Glutamatergic neuron (in vitro differentiated cells): ENCODE data around the gene DLL4. TPM values are rescaled to one million over a fixed set of nuclear protein-coding genes. Genes with fewer than 3 reads are reported as not detected.

ENCODE experiments used
- DNase-seq: peaks from one replicate; pipeline ENCODE4 v3.0.0; 2022
- H3K27ac Mint-ChIP-seq: one replicate; pipeline ENCODE4 v1.8.0; 2020; ENCODE audit warnings: mild to moderate bottlenecking, mixed read lengths, inconsistent platforms; ENCODE audit not compliant: unreplicated experiment
- H3K27me3 Mint-ChIP-seq: one replicate; pipeline ENCODE4 v1.8.0; 2020; ENCODE audit warnings: mild to moderate bottlenecking, moderate library complexity, mixed read lengths, inconsistent platforms; ENCODE audit not compliant: unreplicated experiment
- H3K36me3 Mint-ChIP-seq: one replicate; pipeline ENCODE4 v1.8.0; 2020; ENCODE audit warnings: mild to moderate bottlenecking, mixed read lengths, inconsistent platforms; ENCODE audit not compliant: unreplicated experiment
- H3K4me1 Mint-ChIP-seq: one replicate; pipeline ENCODE4 v1.8.0; 2020; ENCODE audit warnings: mild to moderate bottlenecking, low read depth, mixed read lengths, inconsistent platforms; ENCODE audit not compliant: unreplicated experiment
- H3K4me3 Mint-ChIP-seq: one replicate; pipeline ENCODE4 v1.8.0; 2020; ENCODE audit warnings: mild to moderate bottlenecking, mixed read lengths, inconsistent platforms; ENCODE audit not compliant: unreplicated experiment
- H3K9me3 Mint-ChIP-seq: one replicate; pipeline ENCODE4 v1.8.0; 2020; ENCODE audit warnings: mild to moderate bottlenecking, moderate library complexity, mixed read lengths, inconsistent platforms; ENCODE audit not compliant: unreplicated experiment
- total RNA-seq: library from RNA; stranded (reverse); fragmentation: NEBNext Ultra II Directional; extraction: Animal tissue kit (Norgen Biotek cat#: 25700); gene quantifications from one replicate; pipeline ENCODE4 v1.2.1, GENCODE V29; 2021; ENCODE audit not compliant: unreplicated experiment
- TF ChIP-seq, protein P1 (sequence below): fragments of 200-600 bp; sonication (generic); IDR thresholded peaks from one replicate; pipeline ENCODE4 v1.5.0; 2021; ENCODE audit not compliant: partially characterized antibody, unreplicated experiment

Gene DLL4
- total RNA-seq, 1 donor from 2014 or later = 12.5 TPM

DNA sequence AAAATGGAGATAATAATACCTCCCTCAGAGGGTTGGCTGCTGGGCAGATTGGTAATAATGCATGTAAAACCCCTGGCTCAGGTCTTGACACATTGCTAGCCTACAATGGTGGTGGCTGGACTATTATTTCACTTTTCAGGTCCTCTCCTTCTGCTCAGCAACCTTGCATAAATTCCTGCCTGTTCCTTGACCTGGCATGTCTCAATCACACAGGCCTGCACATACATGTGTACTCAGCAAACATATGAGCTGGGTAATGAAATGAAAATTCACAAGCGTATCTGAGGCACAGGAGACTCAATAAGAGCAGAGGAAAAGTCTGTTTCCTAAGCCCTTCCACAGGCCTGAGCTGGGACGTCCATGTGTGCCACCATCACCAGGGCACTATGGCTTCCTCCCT is 17.4 kb upstream of the DLL4 start:
- peaks cover 2% of the 10 kb centered on the region for H3K9me3 Mint-ChIP-seq
- no peak for DNase-seq
- H3K27ac Mint-ChIP-seq = peak overlapping the region; percentile 91
- no peak overlapping the region for H3K4me3 Mint-ChIP-seq
- peaks cover 4% of the 10 kb centered on the region for H3K27me3 Mint-ChIP-seq
- H3K36me3 Mint-ChIP-seq = no peaks in the 10 kb centered on the region
- TF ChIP-seq, protein P1, sequence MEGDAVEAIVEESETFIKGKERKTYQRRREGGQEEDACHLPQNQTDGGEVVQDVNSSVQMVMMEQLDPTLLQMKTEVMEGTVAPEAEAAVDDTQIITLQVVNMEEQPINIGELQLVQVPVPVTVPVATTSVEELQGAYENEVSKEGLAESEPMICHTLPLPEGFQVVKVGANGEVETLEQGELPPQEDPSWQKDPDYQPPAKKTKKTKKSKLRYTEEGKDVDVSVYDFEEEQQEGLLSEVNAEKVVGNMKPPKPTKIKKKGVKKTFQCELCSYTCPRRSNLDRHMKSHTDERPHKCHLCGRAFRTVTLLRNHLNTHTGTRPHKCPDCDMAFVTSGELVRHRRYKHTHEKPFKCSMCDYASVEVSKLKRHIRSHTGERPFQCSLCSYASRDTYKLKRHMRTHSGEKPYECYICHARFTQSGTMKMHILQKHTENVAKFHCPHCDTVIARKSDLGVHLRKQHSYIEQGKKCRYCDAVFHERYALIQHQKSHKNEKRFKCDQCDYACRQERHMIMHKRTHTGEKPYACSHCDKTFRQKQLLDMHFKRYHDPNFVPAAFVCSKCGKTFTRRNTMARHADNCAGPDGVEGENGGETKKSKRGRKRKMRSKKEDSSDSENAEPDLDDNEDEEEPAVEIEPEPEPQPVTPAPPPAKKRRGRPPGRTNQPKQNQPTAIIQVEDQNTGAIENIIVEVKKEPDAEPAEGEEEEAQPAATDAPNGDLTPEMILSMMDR = no peak
- H3K4me1 Mint-ChIP-seq = peaks cover 42% of the 10 kb centered on the region

DNA sequence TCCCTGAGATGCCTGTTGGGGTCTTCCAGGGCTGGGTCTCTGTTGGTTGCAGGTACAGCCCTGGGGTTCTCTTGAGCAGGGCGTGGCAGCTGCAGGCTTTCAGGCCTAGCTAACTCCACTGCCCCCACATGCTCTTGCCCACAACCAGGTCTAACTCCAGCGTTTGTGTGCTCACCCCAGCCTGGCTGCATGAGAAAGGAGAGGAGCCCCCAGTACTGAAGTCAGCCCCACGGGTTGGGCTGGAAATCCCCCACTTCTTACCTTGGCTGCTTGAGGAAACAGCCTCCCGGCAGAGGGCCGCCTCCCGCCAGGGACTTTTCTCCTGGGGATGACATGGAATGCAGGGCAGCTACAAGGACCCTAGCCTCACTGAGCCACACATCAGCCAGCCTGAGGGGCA is 16.7 kb upstream of the DLL4 start:
- no peak overlapping the region for H3K4me3 Mint-ChIP-seq
- H3K27ac Mint-ChIP-seq = no peak overlapping the region
- H3K36me3 Mint-ChIP-seq = no peaks in the 10 kb centered on the region
- peaks cover 4% of the 10 kb centered on the region for H3K27me3 Mint-ChIP-seq
- TF ChIP-seq, protein P1 = no peak
- H3K9me3 Mint-ChIP-seq = peaks cover 5% of the 10 kb centered on the region
- DNase-seq = no peak
- peaks cover 44% of the 10 kb centered on the region for H3K4me1 Mint-ChIP-seq

DNA sequence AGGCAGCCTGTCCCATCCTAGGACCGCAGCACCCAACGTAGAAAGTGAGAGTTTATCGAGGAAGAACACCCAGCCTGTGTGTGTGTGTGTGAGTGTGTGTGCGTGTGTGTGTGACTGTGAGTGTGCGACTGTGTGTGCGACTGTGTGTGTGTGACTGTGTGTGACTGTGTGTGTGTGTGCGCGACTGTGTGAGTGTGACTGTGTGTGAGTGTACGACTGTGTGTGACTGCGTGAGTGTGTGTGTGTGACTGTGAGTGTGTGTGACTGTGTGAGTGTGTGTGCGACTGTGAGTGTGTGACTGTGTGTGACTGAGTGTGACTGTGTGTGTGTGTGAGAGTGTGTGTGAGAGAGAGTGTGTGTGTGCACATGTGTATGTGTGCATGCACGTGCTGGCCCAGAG is 15.1 kb upstream of the DLL4 start:
- TF ChIP-seq, protein P1 = no peak
- H3K27ac Mint-ChIP-seq = peak overlapping the region; percentile 15
- no peak for DNase-seq
- H3K27me3 Mint-ChIP-seq = peaks cover 4% of the 10 kb centered on the region
- peaks cover 46% of the 10 kb centered on the region for H3K4me1 Mint-ChIP-seq
- peaks cover 5% of the 10 kb centered on the region for H3K9me3 Mint-ChIP-seq
- no peak overlapping the region for H3K4me3 Mint-ChIP-seq
- H3K36me3 Mint-ChIP-seq = no peaks in the 10 kb centered on the region

DNA sequence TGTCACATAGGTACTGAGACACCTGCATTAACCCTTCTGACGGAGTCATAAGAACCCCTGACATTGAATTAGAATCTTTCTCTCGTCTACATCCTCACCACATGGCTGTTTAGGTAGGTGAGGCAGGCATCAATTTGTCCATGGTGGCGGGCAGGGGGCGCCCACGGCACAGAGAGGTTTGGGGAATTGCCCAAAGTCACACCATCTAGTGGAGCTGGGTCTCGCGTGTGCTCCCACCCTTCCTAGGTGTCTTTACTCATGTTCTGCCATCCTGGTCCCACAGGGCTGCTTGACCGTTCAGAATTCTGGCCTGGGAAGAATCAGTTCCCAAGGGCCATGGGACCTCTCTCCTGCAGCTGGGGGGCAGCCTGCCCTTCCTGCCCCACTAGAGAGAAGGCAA is 14.7 kb upstream of the DLL4 start:
- no peaks in the 10 kb centered on the region for H3K36me3 Mint-ChIP-seq
- DNase-seq = no peak
- H3K4me3 Mint-ChIP-seq = no peak overlapping the region
- TF ChIP-seq, protein P1 = no peak
- no peak overlapping the region for H3K27ac Mint-ChIP-seq
- peaks cover 41% of the 10 kb centered on the region for H3K4me1 Mint-ChIP-seq
- peaks cover 4% of the 10 kb centered on the region for H3K27me3 Mint-ChIP-seq
- H3K9me3 Mint-ChIP-seq = peaks cover 5% of the 10 kb centered on the region

DNA sequence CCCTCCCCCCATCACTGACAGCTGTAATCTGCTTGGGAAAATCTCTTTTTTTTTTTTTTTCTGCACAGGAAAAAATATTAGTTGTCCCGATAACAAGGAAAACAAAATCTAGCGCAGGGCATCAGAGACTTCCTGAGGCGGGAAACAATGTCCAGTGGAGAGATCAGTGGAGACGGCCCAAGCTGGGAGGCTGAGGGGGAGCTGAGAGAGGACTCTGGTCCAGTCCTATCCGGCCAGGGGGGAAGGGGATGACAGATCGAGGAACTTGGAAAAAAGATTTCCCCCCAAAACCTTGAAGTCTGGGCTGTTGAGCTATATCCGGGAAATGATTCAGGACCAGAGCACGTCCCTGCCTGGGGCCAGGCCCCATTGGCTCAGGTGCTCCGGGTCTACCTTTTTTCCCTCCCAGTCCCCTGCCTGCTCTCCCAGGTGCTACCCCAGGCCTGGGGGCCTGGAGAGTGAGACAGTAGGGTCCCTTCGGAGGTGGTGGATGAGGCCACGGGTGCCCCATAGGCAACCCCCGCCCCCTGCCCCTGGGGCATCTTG is 14.0 kb upstream of the DLL4 start:
- DNase-seq = no peak
- Mint-ChIP-seq H3K27ac (no peak overlapping the region), H3K4me1 (peaks cover 34% of the 10 kb centered on the region), H3K36me3 (no peaks in the 10 kb centered on the region), H3K9me3 (peaks cover 5% of the 10 kb centered on the region), H3K4me3 (no peak overlapping the region), H3K27me3 (peaks cover 9% of the 10 kb centered on the region)
- TF ChIP-seq, protein P1 = no peak
